ENCODE measurements around the gene CNBP.
"Not testable (repeated sequence)": the region's sequence is repeated elsewhere in the genome, so short reads cannot be mapped to it uniquely, and the experiment has no call there.

CNBP gene

GRCh38 chr3:129183569-129184395, at the start of gene CNBP:
TSS of gene CNBP (minus strand) at chr3:129183896. CDS start at chr3:129171757, 12,139 bp downstream.
- peak; percentile 90 for DNase-seq (ENCODE audit: low read depth)

GRCh38 chr3:129231331-129232119, 47.8 kb upstream of the CNBP start:
- no peak for DNase-seq (ENCODE audit: low read depth)

- DNase-seq (ENCODE audit: low read depth), result no peak
Measured at GRCh38 chr3:129230311-129231019, 46.8 kb upstream of the CNBP start.

- DNase-seq (ENCODE audit: low read depth), result no peak
Measured at GRCh38 chr3:129228891-129229585, 45.3 kb upstream of the CNBP start.

GRCh38 chr3:129226374-129226773, 42.7 kb upstream of the CNBP start:
- no peak for DNase-seq (ENCODE audit: low read depth)

GRCh38 chr3:129224984-129225393, 41.3 kb upstream of the CNBP start:
- no peak for DNase-seq (ENCODE audit: low read depth)

GRCh38 chr3:129224387-129224786, 40.7 kb upstream of the CNBP start:
- DNase-seq (ENCODE audit: low read depth), result not testable (repeated sequence)

- DNase-seq (ENCODE audit: low read depth), result no peak
Measured at GRCh38 chr3:129218742-129219141, 35.0 kb upstream of the CNBP start.

- DNase-seq (ENCODE audit: low read depth), result no peak
Measured at GRCh38 chr3:129213238-129213637, 29.5 kb upstream of the CNBP start.

GRCh38 chr3:129211772-129212171, 28.1 kb upstream of the CNBP start:
- no peak for DNase-seq (ENCODE audit: low read depth)

GRCh38 chr3:129211345-129211744, 27.6 kb upstream of the CNBP start:
- DNase-seq (ENCODE audit: low read depth), result no peak

GRCh38 chr3:129207479-129207878, 23.8 kb upstream of the CNBP start:
- no peak for DNase-seq (ENCODE audit: low read depth)

GRCh38 chr3:129205109-129205832, 21.6 kb upstream of the CNBP start:
- no peak for DNase-seq (ENCODE audit: low read depth)

GRCh38 chr3:129204473-129204872, 20.8 kb upstream of the CNBP start:
- DNase-seq (ENCODE audit: low read depth), result no peak

- DNase-seq (ENCODE audit: low read depth), result no peak
Measured at GRCh38 chr3:129199366-129199765, 15.7 kb upstream of the CNBP start.

GRCh38 chr3:129197321-129197720, 13.6 kb upstream of the CNBP start:
- DNase-seq (ENCODE audit: low read depth), result no peak

- DNase-seq (ENCODE audit: low read depth), result no peak
Measured at GRCh38 chr3:129196601-129197000, 12.9 kb upstream of the CNBP start.

- no peak for DNase-seq (ENCODE audit: low read depth)
Measured at GRCh38 chr3:129195731-129196256, 12.1 kb upstream of the CNBP start.

GRCh38 chr3:129189793-129190192, 6.1 kb upstream of the CNBP start:
- not testable (repeated sequence) for DNase-seq (ENCODE audit: low read depth)

- no peak for DNase-seq (ENCODE audit: low read depth)
Measured at GRCh38 chr3:129187857-129188256, 4.2 kb upstream of the CNBP start.

- no peak for DNase-seq (ENCODE audit: low read depth)
Measured at GRCh38 chr3:129185783-129186182, 2.1 kb upstream of the CNBP start.
